ENCODE results near the gene COL6A1.

DNA sequence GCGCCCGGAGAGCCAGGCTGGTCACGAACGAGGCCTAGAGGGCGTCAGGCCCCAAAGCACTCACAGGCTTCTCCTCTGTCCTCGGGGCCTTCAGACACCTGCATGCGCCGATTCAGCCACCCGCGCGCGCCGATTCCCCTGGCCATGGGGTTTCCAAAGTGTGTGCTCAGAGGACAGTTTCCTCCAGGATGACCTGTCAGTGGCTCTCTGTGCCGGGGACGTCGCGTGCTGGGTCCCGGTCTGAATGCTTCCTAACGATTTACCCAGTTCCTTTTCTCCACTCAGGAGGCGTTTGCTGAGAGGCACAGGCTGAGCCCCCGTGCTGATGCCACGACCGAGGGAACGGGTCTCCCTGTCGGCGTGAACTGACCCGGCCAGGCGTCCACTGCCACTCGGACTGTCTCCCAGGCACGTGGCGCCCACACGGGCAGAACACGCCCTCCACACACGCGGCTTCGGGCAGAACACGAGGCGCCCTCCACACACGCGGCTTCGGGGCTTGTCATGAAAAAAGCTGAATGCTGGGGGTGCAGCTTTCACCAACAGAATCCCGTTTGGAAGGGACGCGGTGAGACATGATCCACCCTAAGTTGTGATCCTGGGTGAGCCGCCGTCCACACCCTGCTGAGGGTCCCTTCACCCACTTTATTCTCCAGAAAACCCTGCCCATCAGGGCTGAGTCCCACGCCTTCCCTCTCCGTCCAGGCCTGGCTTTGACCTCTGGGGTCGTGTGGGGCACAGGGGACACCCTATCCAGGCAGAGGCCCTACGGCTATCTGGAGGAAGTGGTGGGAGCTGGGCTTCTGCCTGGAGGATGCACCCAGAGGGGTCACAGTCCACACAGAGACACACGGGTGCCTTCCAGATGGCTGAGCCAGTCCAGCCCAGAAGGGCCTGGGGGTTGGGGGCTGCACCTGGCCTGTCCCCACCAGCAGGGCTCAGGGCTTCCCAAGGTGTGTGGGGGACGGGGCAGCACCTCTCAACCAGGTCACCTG, 56.1 kb downstream of the COL6A1 start:
- TF ChIP-seq TAF1 (IDR thresholded peaks at IDR 0.05; ENCODE audit: borderline replicate concordance, low read depth, low read length) (no peak), POLR2AphosphoS5 (IDR thresholded peaks at IDR 0.05; ENCODE audit: low read depth, low read length) (no peak)
